OCI-LY7 (cell line): Measurements from ENCODE around the gene TACC3. TPM values are rescaled to one million over a fixed set of nuclear protein-coding genes. Genes with fewer than 3 reads are reported as not detected.

Experiments used
- BruUV-seq: library from RNA; stranded (reverse); fragments of 400-500 nt; replicated peaks from 2 replicates; lab custom pipeline; 2021; lab: Mats Ljungman, UMichigan
- CTCF ChIA-PET: fragments of 300-600 bp; sonication (Branson Sonifier 250); formaldehyde crosslinking; loops from one replicate; lab custom pipeline; 2022; ENCODE audit warnings: antibody characterized with exemption; ENCODE audit not compliant: unreplicated experiment; lab: Charles Lee
- POLR2A ChIA-PET: fragments of 300-600 bp; sonication (Branson Sonifier 250); formaldehyde crosslinking; loops from one replicate; lab custom pipeline; 2022; ENCODE audit warnings: antibody characterized with exemption; lab: Charles Lee
- DNase-seq: peaks from one replicate; pipeline ENCODE4 v3.0.0-alpha.2; 2015; ENCODE audit warnings: low spot score
- H2AFZ ChIP-seq: fragments of 200-600 bp; sonication (generic), shearing (Covaris generic); 2 replicates; pipeline ENCODE4 v1.6.1; 2014; ENCODE audit warnings: mild to moderate bottlenecking, antibody characterized with exemption, low read length, moderate library complexity
- H3K27ac ChIP-seq: fragments of 200-600 bp; sonication (generic); 2 replicates; pipeline ENCODE4 v1.5.1; 2014; ENCODE audit warnings: mixed run types, low read depth, mild to moderate bottlenecking, moderate library complexity, low read length, inconsistent platforms; ENCODE audit not compliant: poor library complexity, severe bottlenecking
- H3K36me3 ChIP-seq: fragments of 200-600 bp; sonication (generic); 2 replicates; pipeline ENCODE4 v1.6.1; 2014; ENCODE audit warnings: mild to moderate bottlenecking, antibody characterized with exemption, low read length, moderate library complexity, mixed read lengths; ENCODE audit not compliant: insufficient read depth
- H3K4me1 ChIP-seq: fragments of 200-600 bp; sonication (generic); 2 replicates; pipeline ENCODE4 v1.5.1; 2014; ENCODE audit warnings: mild to moderate bottlenecking, low read length; ENCODE audit not compliant: insufficient read depth, poor library complexity, severe bottlenecking
- H3K4me2 ChIP-seq: fragments of 200-600 bp; sonication (generic); 2 replicates; pipeline ENCODE4 v1.6.1; 2014; ENCODE audit warnings: mild to moderate bottlenecking, low read length
- H3K4me3 ChIP-seq: fragments of 200-600 bp; sonication (generic); 2 replicates; pipeline ENCODE4 v1.5.1; 2014; ENCODE audit warnings: mild to moderate bottlenecking, low read depth, low read length; ENCODE audit not compliant: poor library complexity, severe bottlenecking
- H3K79me2 ChIP-seq: fragments of 200-600 bp; sonication (generic); 2 replicates; pipeline ENCODE4 v1.6.1; 2016; ENCODE audit warnings: low read depth, mild to moderate bottlenecking, low read length, moderate library complexity, mixed read lengths; ENCODE audit not compliant: insufficient read depth
- H3K9me2 ChIP-seq: fragments of 200-600 bp; sonication (generic); 2 replicates; pipeline ENCODE4 v1.6.1; 2016; ENCODE audit warnings: mild to moderate bottlenecking, low read length, mixed read lengths; ENCODE audit not compliant: insufficient read depth
- H3K9me3 ChIP-seq: fragments of 200-600 bp; sonication (generic); 2 replicates; pipeline ENCODE4 v1.6.1; 2014; ENCODE audit warnings: mild to moderate bottlenecking, mixed run types, low read length, mixed read lengths
- H4K20me1 ChIP-seq: fragments of 200-600 bp; sonication (generic); 2 replicates; pipeline ENCODE4 v1.6.1; 2014; ENCODE audit warnings: mild to moderate bottlenecking, antibody characterized with exemption, low read length, moderate library complexity, mixed read lengths; ENCODE audit not compliant: insufficient read depth
- EZH2phosphoT487 ChIP-seq: fragments of 200-600 bp; sonication (generic); IDR thresholded peaks from 2 replicates; pipeline ENCODE4 v1.6.1; 2018; ENCODE audit warnings: low read depth, borderline replicate concordance, mild to moderate bottlenecking, mixed run types, antibody characterized with exemption, low read length, moderate library complexity, mixed read lengths
- intact Hi-C: fragments of 100-400 bp; cut with micrococcal nuclease; formaldehyde crosslinking; loops from one replicate; pipeline ENCODE4 v1.10.0; 2022; ENCODE audit not compliant: unreplicated experiment
- total RNA-seq, 2 experiments: library from RNA; depleted of rRNA in 1 of 2; stranded (reverse); fragments of >200 nt in 1 of 2; shearing (Covaris generic) in 1 of 2; gene quantifications; 2 replicates each; pipeline ENCODE4 v1.2.3, GENCODE V29; 2014 to 2022
- TF ChIP-seq, protein P1 (sequence below): fragments of 200-600 bp; sonication (generic); conservative IDR thresholded peaks from 2 replicates; pipeline ENCODE4 v1.5.1; 2014; ENCODE audit warnings: mild to moderate bottlenecking, antibody characterized with exemption, low read length, moderate library complexity, mixed read lengths

TACC3 gene
- total RNA-seq, 2 experiments from 2014 or later = 100 to 257 TPM

DNA sequence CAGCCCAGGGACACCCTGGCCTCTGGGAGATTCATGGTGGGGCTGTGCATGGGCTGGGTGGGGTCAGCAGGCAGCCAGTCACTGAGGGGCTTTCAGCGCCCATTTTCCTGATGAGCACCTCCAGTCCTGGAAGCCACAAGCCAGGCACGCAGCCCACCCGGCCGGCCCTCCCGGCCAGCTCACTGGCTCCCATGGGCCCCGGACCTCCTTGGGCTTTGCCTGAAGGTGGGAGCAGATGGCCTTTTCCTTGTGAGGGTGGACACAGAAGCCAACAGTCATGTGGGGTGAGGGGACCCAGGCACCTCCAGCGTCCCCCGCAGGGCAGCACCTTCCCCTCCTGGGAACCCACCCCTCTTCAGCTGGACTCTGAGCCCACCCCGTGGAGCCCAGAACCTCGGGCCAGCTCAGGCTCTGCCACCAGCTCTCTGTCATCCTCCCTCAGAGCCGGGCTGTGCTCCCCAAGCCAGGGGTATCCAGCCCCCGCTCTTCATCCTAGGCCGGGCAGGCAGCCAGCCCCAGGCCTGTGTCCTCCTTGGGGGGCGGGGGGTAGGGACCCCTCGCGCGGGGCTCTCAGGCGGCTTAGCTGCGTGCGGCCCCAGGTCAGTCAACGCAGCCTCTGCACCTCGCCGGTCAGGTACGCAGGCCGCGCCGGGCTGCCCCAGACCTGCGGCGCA, 71.0 kb downstream of the TACC3 start:
- Histone ChIP-seq H3K4me2 (no peak overlapping the region), H3K36me3 (no peaks in the 10 kb centered on the region), H3K9me3 (no peaks in the 10 kb centered on the region), H2AFZ (no peak overlapping the region), H3K27ac (no peak overlapping the region), H4K20me1 (no peaks in the 10 kb centered on the region), H3K9me2 (no peaks in the 10 kb centered on the region), H3K79me2 (no peaks in the 10 kb centered on the region), H3K4me1 (no peaks in the 10 kb centered on the region), H3K4me3 (no peak overlapping the region)
- no TSS peak for BruUV-seq
- ChIA-PET CTCF (no interaction called here), POLR2A (no interaction called here)
- intact Hi-C loops = no loop called here
- TF ChIP-seq EZH2phosphoT487 = no peak
- TF ChIP-seq, protein P1, sequence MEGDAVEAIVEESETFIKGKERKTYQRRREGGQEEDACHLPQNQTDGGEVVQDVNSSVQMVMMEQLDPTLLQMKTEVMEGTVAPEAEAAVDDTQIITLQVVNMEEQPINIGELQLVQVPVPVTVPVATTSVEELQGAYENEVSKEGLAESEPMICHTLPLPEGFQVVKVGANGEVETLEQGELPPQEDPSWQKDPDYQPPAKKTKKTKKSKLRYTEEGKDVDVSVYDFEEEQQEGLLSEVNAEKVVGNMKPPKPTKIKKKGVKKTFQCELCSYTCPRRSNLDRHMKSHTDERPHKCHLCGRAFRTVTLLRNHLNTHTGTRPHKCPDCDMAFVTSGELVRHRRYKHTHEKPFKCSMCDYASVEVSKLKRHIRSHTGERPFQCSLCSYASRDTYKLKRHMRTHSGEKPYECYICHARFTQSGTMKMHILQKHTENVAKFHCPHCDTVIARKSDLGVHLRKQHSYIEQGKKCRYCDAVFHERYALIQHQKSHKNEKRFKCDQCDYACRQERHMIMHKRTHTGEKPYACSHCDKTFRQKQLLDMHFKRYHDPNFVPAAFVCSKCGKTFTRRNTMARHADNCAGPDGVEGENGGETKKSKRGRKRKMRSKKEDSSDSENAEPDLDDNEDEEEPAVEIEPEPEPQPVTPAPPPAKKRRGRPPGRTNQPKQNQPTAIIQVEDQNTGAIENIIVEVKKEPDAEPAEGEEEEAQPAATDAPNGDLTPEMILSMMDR = no peak
- DNase-seq = no peak

DNA sequence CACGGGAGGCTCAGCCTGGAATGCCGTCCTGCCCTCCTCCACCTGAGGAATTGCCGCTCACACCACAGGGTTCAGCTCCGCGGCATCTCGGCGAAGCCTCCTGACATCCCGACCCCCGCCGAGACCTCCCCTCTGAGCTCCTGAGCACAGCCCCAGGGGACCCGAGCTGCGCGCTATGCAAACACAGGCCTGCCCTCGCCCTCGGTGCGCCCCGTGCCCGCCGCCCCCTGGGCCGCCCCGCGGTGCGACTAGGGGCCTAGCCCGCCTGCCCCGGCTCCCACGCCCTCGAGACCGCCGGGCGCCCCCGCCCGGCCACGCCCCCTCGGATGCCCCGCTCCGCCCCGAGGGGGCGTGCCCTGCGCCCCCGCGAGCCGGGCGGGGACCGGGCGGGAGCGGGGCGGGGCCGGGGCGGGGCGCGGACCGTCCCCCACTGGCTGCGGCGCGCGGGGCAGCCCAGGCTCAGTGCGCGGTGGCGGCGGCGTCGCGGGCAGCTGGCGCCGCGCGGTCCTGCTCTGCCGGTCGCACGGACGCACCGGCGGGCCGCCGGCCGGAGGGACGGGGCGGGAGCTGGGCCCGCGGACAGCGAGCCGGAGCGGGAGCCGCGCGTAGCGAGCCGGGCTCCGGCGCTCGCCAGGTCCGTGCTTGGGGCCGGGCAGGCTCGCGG, 71.6 kb downstream of the TACC3 start, which contains the start of gene FGFR3:
FGFR3 (plus strand) TSS at position 462 of the 664 bp plus-strand sequence. CDS start 642 bp downstream, outside the sequence.
- intact Hi-C loops = no loop called here
- POLR2A ChIA-PET = no interaction called here
- Histone ChIP-seq H3K27ac (no peak within 1 kb of the TSS), H3K4me3 (no peak within 1 kb of the TSS), H3K4me1 (no peaks in the 10 kb centered on the region), H4K20me1 (no peaks in the 10 kb centered on the region), H3K9me2 (no peaks in the 10 kb centered on the region), H3K4me2 (no peak within 1 kb of the TSS), H3K36me3 (no peaks in the 10 kb centered on the region), H3K9me3 (no peaks in the 10 kb centered on the region), H2AFZ (no peak within 1 kb of the TSS), H3K79me2 (no peaks in the 10 kb centered on the region)
- CTCF ChIA-PET = no interaction called here
- no peak for TF ChIP-seq EZH2phosphoT487
- TF ChIP-seq, protein P1 = no peak
- DNase-seq = no peak
- BruUV-seq = no TSS peak

DNA sequence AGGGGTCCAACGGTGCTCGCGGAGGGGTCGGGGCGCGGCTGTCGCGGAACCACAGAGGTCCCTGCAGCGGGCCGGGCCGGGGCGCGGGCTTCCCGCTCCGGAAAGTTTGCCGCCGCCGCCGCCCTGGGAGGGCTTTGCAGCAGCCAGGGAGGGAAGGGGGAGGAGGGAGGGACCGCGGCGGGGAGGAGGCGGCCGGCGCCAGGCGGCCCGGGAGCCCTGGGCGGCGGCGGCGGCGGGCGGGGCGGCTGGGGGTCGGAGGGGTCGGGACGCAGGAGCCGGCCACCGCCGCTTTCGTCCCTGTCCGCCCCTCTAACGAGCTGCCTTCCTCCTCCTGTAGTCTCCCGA, 72.1 kb downstream of the TACC3 start:
- Histone ChIP-seq H3K4me2 (no peak overlapping the region), H3K9me3 (no peaks in the 10 kb centered on the region), H4K20me1 (no peaks in the 10 kb centered on the region), H3K79me2 (no peaks in the 10 kb centered on the region), H3K9me2 (no peaks in the 10 kb centered on the region), H3K4me1 (no peaks in the 10 kb centered on the region), H2AFZ (no peak overlapping the region), H3K4me3 (no peak overlapping the region), H3K27ac (no peak overlapping the region), H3K36me3 (no peaks in the 10 kb centered on the region)
- TF ChIP-seq EZH2phosphoT487 = no peak
- TF ChIP-seq, protein P1 = no peak
- no peak for DNase-seq
- ChIA-PET CTCF (no interaction called here), POLR2A (no interaction called here)
- intact Hi-C loops = no loop called here
- no TSS peak for BruUV-seq
